HG03159 (cell line): Measurements from ENCODE around the gene EPC2.
A peak's percentile ranks its signal among the peaks of the same experiment; 100 is the strongest.
"Not testable (repeated sequence)": the region's sequence is repeated elsewhere in the genome, so short reads cannot be mapped to it uniquely, and the experiment has no call there.

Experiments used
- ATAC-seq: cut with Tn5 transposase; IDR thresholded peaks from one replicate; pipeline ENCODE4 v1.9.1; 2021; ENCODE audit warnings: mild to moderate bottlenecking, moderate library complexity; ENCODE audit not compliant: unreplicated experiment

Gene EPC2

GRCh38 chr2:148719941-148720436, 75.4 kb downstream of the EPC2 start:
- no peak for ATAC-seq

GRCh38 chr2:148720501-148721001, 76.0 kb downstream of the EPC2 start:
- no peak for ATAC-seq

GRCh38 chr2:148721520-148721931, 77.0 kb downstream of the EPC2 start:
- no peak for ATAC-seq

GRCh38 chr2:148721991-148722777, 77.6 kb downstream of the EPC2 start:
- ATAC-seq, result no peak

- ATAC-seq, result peak; percentile 22
Measured at GRCh38 chr2:148725564-148725963, 81.0 kb downstream of the EPC2 start.

- ATAC-seq, result peak; percentile 64
Measured at GRCh38 chr2:148726228-148726627, 81.7 kb downstream of the EPC2 start.

- no peak for ATAC-seq
Measured at GRCh38 chr2:148730085-148730484, 85.5 kb downstream of the EPC2 start.

GRCh38 chr2:148737742-148738141, 93.2 kb downstream of the EPC2 start:
- ATAC-seq, result no peak

- no peak for ATAC-seq
Measured at GRCh38 chr2:148739454-148740105, 95.0 kb downstream of the EPC2 start.

- no peak for ATAC-seq
Measured at GRCh38 chr2:148742373-148742772, 97.8 kb downstream of the EPC2 start.

GRCh38 chr2:148745151-148745851, 100.8 kb downstream of the EPC2 start:
- ATAC-seq, result no peak

- ATAC-seq, result no peak
Measured at GRCh38 chr2:148746973-148747372, 102.4 kb downstream of the EPC2 start.

GRCh38 chr2:148751907-148752306, 107.4 kb downstream of the EPC2 start:
- ATAC-seq, result no peak

- ATAC-seq, result no peak
Measured at GRCh38 chr2:148752977-148753376, 108.4 kb downstream of the EPC2 start.

- ATAC-seq, result no peak
Measured at GRCh38 chr2:148754864-148755263, 110.3 kb downstream of the EPC2 start.

GRCh38 chr2:148756292-148756975, 111.9 kb downstream of the EPC2 start:
- ATAC-seq, result no peak

GRCh38 chr2:148764815-148765214, 120.3 kb downstream of the EPC2 start:
- ATAC-seq, result no peak

- no peak for ATAC-seq
Measured at GRCh38 chr2:148770047-148770446, 125.5 kb downstream of the EPC2 start.

GRCh38 chr2:148781544-148781943, 137.0 kb downstream of the EPC2 start:
- ATAC-seq, result no peak

- no peak for ATAC-seq
Measured at GRCh38 chr2:148789059-148789458, 144.5 kb downstream of the EPC2 start.

- ATAC-seq, result not testable (repeated sequence)
Measured at GRCh38 chr2:148790172-148790571, 145.6 kb downstream of the EPC2 start.
